ENCODE measurements around the gene GEMIN4. TPM values are rescaled to one million over a fixed set of nuclear protein-coding genes. Genes with fewer than 3 reads are reported as not detected.

The GEMIN4 gene
- total and polyA plus RNA-seq, 2 of the 4 experiments (the other 2 are of a cell fraction), result 16.5 to 20.4 TPM

DNA sequence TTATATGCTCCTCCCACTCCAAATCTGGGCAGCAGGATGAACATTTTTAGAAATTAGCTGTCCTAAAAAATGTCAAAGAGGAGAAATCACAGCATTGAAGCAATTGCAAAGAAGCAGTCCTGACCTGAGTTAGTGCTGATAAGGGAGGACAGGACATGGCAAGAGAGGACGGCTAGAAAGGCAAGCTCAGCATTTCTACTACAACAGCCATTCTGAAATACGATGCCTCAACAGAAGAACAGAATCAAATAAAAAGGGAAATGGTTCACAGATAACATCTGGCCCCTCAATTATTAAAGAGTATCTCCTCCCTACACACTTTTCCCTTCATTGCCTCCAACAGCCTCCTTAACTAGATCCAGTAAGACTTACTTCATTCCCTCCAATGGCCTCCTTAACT lies 55.7 kb downstream of the GEMIN4 start:
- TF ChIP-seq, protein P1, sequence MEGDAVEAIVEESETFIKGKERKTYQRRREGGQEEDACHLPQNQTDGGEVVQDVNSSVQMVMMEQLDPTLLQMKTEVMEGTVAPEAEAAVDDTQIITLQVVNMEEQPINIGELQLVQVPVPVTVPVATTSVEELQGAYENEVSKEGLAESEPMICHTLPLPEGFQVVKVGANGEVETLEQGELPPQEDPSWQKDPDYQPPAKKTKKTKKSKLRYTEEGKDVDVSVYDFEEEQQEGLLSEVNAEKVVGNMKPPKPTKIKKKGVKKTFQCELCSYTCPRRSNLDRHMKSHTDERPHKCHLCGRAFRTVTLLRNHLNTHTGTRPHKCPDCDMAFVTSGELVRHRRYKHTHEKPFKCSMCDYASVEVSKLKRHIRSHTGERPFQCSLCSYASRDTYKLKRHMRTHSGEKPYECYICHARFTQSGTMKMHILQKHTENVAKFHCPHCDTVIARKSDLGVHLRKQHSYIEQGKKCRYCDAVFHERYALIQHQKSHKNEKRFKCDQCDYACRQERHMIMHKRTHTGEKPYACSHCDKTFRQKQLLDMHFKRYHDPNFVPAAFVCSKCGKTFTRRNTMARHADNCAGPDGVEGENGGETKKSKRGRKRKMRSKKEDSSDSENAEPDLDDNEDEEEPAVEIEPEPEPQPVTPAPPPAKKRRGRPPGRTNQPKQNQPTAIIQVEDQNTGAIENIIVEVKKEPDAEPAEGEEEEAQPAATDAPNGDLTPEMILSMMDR (conservative IDR thresholded peaks at IDR 0.05; ENCODE audit: low read depth, low read length), result no peak
- peak; percentile 92 for TF ChIP-seq MAFK (IDR thresholded peaks at IDR 0.05; ENCODE audit: low read depth, low read length)
- TF ChIP-seq RAD21 (IDR thresholded peaks at IDR 0.05; ENCODE audit: low read length), result no peak
- H3K4ac ChIP-seq (ENCODE audit: low read depth, low read length), result no peak overlapping the region
- H2BK120ac ChIP-seq (ENCODE audit: low read depth, low read length), result peak overlapping the region; percentile 35
- dilution Hi-C loops (cut with HindIII; ENCODE audit: low sequenced_read_pairs, unreplicated experiment), result no loop called here
- H3K14ac ChIP-seq (replicated peaks; ENCODE audit: low read depth, low read length), result no peak overlapping the region
- H2AFZ ChIP-seq (replicated peaks; ENCODE audit: low read length, poor library complexity), result no peak overlapping the region
- ATAC-seq (ENCODE audit: low read depth) (no peak), DNase-seq (no peak)
- H3K9me3 ChIP-seq (ENCODE audit: control insufficient read depth, insufficient read depth, low read length), result no peaks in the 10 kb centered on the region
- H3K9me1 ChIP-seq (ENCODE audit: insufficient read depth, low read length), result peaks cover 13% of the 10 kb centered on the region
- H2AK5ac ChIP-seq (ENCODE audit: low read depth, low read length), result 0 out of 2 replicates have a peak overlapping the region, but pooled peaks have one; percentile 5
- H4K8ac ChIP-seq (ENCODE audit: low read depth in 2 of 2, low read length in 2 of 2), result peak overlapping the region; percentile 69
- peak overlapping the region; percentile 4; the same call in 1 of the 2 replicates for H4K91ac ChIP-seq (ENCODE audit: insufficient read depth, low read depth, low read length)
- POLR2A ChIA-PET (ENCODE audit: unreplicated experiment), result no interaction called here
- peaks cover 18% of the 10 kb centered on the region for H3K4me1 ChIP-seq (ENCODE audit: control insufficient read depth, insufficient read depth, low read length)
- no peak overlapping the region for H3K56ac ChIP-seq (ENCODE audit: extremely low read depth, insufficient read depth, low read length)
- no TSS peak for BruUV-seq (replicated peaks)
- no peak overlapping the region for H3K27ac ChIP-seq (ENCODE audit: insufficient read depth, low read length)
- in situ Hi-C loops (cut with MboI; ENCODE audit: low sequenced_read_pairs), result no loop called here
- H2BK5ac ChIP-seq (ENCODE audit: low read depth, low read length, poor library complexity, severe bottlenecking), result peak overlapping the region; percentile 27
- peaks cover 18 to 44% of the 10 kb centered on the region in 2 experiments for H3K79me1 ChIP-seq (ENCODE audit: low read depth in 1 of 2, low read length in 2 of 2)
- intact Hi-C loops (cut with micrococcal nuclease), result no loop called here
- H3K27me3 ChIP-seq (ENCODE audit: control insufficient read depth, insufficient read depth, low read length), result no peaks in the 10 kb centered on the region
- CTCF ChIA-PET, result interaction anchor here (2.4 kb wide), 1 partner anchor 284 kb away, joined by 10 read pairs; no protein-coding TSS in a partner anchor
- H4K5ac ChIP-seq (ENCODE audit: low read depth, low read length), result peak overlapping the region; percentile 8; the same call in 1 of the 2 replicates
- H3K36me3 ChIP-seq (ENCODE audit: control insufficient read depth, insufficient read depth, low read length), result peaks cover 19% of the 10 kb centered on the region
- H3K4me3 ChIP-seq (ENCODE audit: insufficient read depth, low read depth, low read length), result no peak overlapping the region
- H3K9ac ChIP-seq (ENCODE audit: low read depth, low read length), result no peak overlapping the region
- no peak overlapping the region for H3K23ac ChIP-seq (ENCODE audit: low read depth, low read length)
- no peak overlapping the region for H3K4me2 ChIP-seq (ENCODE audit: low read depth, low read length)
- H2BK20ac ChIP-seq (ENCODE audit: low read depth, low read length), result peak overlapping the region; percentile 0; the same call in 1 of the 2 replicates
- peaks cover 8% of the 10 kb centered on the region for H4K20me1 ChIP-seq (ENCODE audit: insufficient read depth, low read length)
- WGBS, 2 experiments (ENCODE audit: extremely low coverage in 2 of 2, insufficient read length in 1 of 2), result no CpG with 5 or more reads among the region's 2 CpGs
- no peak overlapping the region for H2AK9ac ChIP-seq (replicated peaks; ENCODE audit: low read depth, low read length, poor library complexity)
- peak overlapping the region; percentile 49; the same call in 1 of the 2 replicates for H3K18ac ChIP-seq (ENCODE audit: low read depth, low read length)
- no peak overlapping the region; the same call in 2 of the 3 replicates for H2BK15ac ChIP-seq (ENCODE audit: low read depth, low read length)

Other genes starting within 250 kb of the GEMIN4 start
- 31.0 and 32.8 TPM in 2 replicates for gene VPS53, start 37.4 kb downstream of the GEMIN4 start, total RNA-seq (2012; rRNA removed)
- gene VPS53, start 37.4 kb downstream of the GEMIN4 start, polyA plus RNA-seq (2012; rRNA removed), result 19.3 and 23.4 TPM in 2 replicates
- gene TLCD3A, start 19.7 kb downstream of the GEMIN4 start, total RNA-seq (2012; rRNA removed), result 14.4 and 15.2 TPM in 2 replicates
- gene TLCD3A, start 19.7 kb downstream of the GEMIN4 start, polyA plus RNA-seq (2012; rRNA removed), result 33.3 and 35.0 TPM in 2 replicates
- 26.3 and 41.1 TPM in 2 replicates for gene GLOD4, start 30.0 kb upstream of the GEMIN4 start, total RNA-seq (2012; rRNA removed)
- gene GLOD4, start 30.0 kb upstream of the GEMIN4 start, polyA plus RNA-seq (2012; rRNA removed), result 26.5 and 36.7 TPM in 2 replicates
- 15.2 and 16.1 TPM in 2 replicates for gene MRM3, start 30.1 kb upstream of the GEMIN4 start, total RNA-seq (2012; rRNA removed)
- 8.9 and 9.0 TPM in 2 replicates for gene MRM3, start 30.1 kb upstream of the GEMIN4 start, polyA plus RNA-seq (2012; rRNA removed)
- 52.5 and 52.8 TPM in 2 replicates for gene NXN, start 227.5 kb upstream of the GEMIN4 start, total RNA-seq (2012; rRNA removed)
- gene NXN, start 227.5 kb upstream of the GEMIN4 start, polyA plus RNA-seq (2012; rRNA removed), result 116 and 120 TPM in 2 replicates
- gene TIMM22, start 244.9 kb upstream of the GEMIN4 start, total RNA-seq (2012; rRNA removed), result 12.7 and 14.4 TPM in 2 replicates
- 12.7 and 12.9 TPM in 2 replicates for gene TIMM22, start 244.9 kb upstream of the GEMIN4 start, polyA plus RNA-seq (2012; rRNA removed)

Data from IMR-90 (cell line).